MM.1S (cell line): ENCODE results near the gene CEACAM6.
"Not testable (repeated sequence)": the region's sequence is repeated elsewhere in the genome, so short reads cannot be mapped to it uniquely, and the experiment has no call there.

Source experiments
- DNase-seq: peaks from one replicate; pipeline ENCODE4 v3.0.0-alpha.2; 2015
- H2AFZ ChIP-seq: fragments of 300-600 bp; sonication (generic); 2 replicates; pipeline ENCODE4 v1.6.0; 2016; ENCODE audit warnings: antibody characterized with exemption, low read length
- H3F3A ChIP-seq: fragments of 300-600 bp; sonication (generic); 2 replicates; pipeline ENCODE4 v1.6.1; 2016; ENCODE audit warnings: mild to moderate bottlenecking, antibody characterized with exemption, low read length, moderate library complexity, mixed read lengths; ENCODE audit not compliant: insufficient read depth
- H3K27ac ChIP-seq: fragments of 300-600 bp; sonication (generic); 2 replicates; pipeline ENCODE4 v1.5.1; 2016; ENCODE audit warnings: mild to moderate bottlenecking, low read length
- H3K27me3 ChIP-seq: fragments of 300-600 bp; sonication (generic); replicated peaks from 2 replicates; pipeline ENCODE4 v1.6.0; 2016; ENCODE audit warnings: low read length; ENCODE audit not compliant: insufficient read depth
- H3K36me3 ChIP-seq: fragments of 300-600 bp; sonication (generic); replicated peaks from 2 replicates; pipeline ENCODE4 v1.6.1; 2016; ENCODE audit warnings: mild to moderate bottlenecking, low read length, mixed read lengths; ENCODE audit not compliant: insufficient read depth
- H3K4me1 ChIP-seq: fragments of 300-600 bp; sonication (generic); 2 replicates; pipeline ENCODE4 v1.6.1; 2016; ENCODE audit warnings: low read length, mixed read lengths
- H3K4me2 ChIP-seq: fragments of 300-600 bp; sonication (generic); 2 replicates; pipeline ENCODE4 v1.6.0; 2016; ENCODE audit warnings: low read depth, low read length
- H3K4me3 ChIP-seq: fragments of 300-600 bp; sonication (generic); 2 replicates; pipeline ENCODE4 v1.5.1; 2016; ENCODE audit warnings: low read length, mixed read lengths
- H3K79me2 ChIP-seq: fragments of 300-600 bp; sonication (generic); 2 replicates; pipeline ENCODE4 v1.6.1; 2016; ENCODE audit warnings: mixed run types, low read length, mixed read lengths
- H3K9ac ChIP-seq: fragments of 300-600 bp; sonication (generic); 2 replicates; pipeline ENCODE4 v1.6.1; 2016; ENCODE audit warnings: low read length, mixed read lengths
- H3K9me2 ChIP-seq: fragments of 300-600 bp; sonication (generic); replicated peaks from 2 replicates; pipeline ENCODE4 v1.6.1; 2016; ENCODE audit warnings: mild to moderate bottlenecking, low read length, mixed read lengths; ENCODE audit not compliant: insufficient read depth
- H3K9me3 ChIP-seq: fragments of 300-600 bp; sonication (generic); replicated peaks from 2 replicates; pipeline ENCODE4 v1.6.1; 2016; ENCODE audit warnings: mild to moderate bottlenecking, low read length, mixed read lengths; ENCODE audit not compliant: insufficient read depth
- H4K20me1 ChIP-seq: fragments of 300-600 bp; sonication (generic); 2 replicates; pipeline ENCODE4 v1.6.1; 2016; ENCODE audit warnings: mild to moderate bottlenecking, low read length, moderate library complexity, mixed read lengths; ENCODE audit not compliant: insufficient read depth
- CTCF ChIP-seq: fragments of 300-600 bp; sonication (generic); IDR thresholded peaks from 2 replicates; pipeline ENCODE4 v1.5.1; 2016; ENCODE audit warnings: antibody characterized with exemption, low read length, mixed read lengths
- EZH2 ChIP-seq: fragments of 300-600 bp; sonication (generic); optimal IDR thresholded peaks from 2 replicates; pipeline ENCODE3; 2017; ENCODE audit warnings: low read depth, mild to moderate bottlenecking, antibody characterized with exemption, low read length, mixed read lengths
- EZH2phosphoT487 ChIP-seq: fragments of 300-600 bp; sonication (generic); IDR thresholded peaks from 2 replicates; pipeline ENCODE4 v1.6.1; 2018; ENCODE audit warnings: antibody characterized with exemption, low read length

The CEACAM6 gene

GRCh38 chr19:41753936-41754529 is 1.3 kb upstream of the CEACAM6 start:
- Histone ChIP-seq H4K20me1 (no peaks in the 10 kb centered on the region), H3K9me3 (no peaks in the 10 kb centered on the region), H3K4me2 (no peak overlapping the region), H3K27ac (no peak overlapping the region), H3K9me2 (no peaks in the 10 kb centered on the region), H3K9ac (no peak overlapping the region), H3F3A (no peaks in the 10 kb centered on the region), H3K79me2 (no peaks in the 10 kb centered on the region), H3K27me3 (peaks cover 67% of the 10 kb centered on the region), H3K4me1 (no peaks in the 10 kb centered on the region), H3K4me3 (no peak overlapping the region), H2AFZ (no peak overlapping the region), H3K36me3 (no peaks in the 10 kb centered on the region)
- TF ChIP-seq CTCF, result peak; percentile 78
- TF ChIP-seq EZH2phosphoT487, result no peak
- no peak for TF ChIP-seq EZH2
- peak; percentile 60 for DNase-seq

DNA sequence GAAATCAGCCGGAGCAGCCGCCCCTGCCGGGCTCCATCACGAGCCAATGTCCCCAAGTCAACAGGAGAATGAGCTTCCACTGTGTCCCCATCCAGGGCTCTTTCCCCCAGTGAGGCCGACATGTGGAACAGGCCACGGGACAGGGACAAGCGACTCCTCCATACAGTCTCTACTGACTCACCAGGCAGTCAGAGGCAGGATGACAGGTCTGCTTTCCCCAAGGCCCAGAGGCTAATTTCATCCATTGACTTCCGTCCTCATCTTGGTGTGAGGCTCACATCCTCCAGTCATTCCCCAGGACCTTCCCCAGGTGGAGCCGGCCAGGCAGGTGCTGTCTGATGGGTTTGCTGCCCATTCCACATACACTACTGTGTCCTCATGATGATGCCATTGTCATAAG is 3.5 kb downstream of the CEACAM6 start:
- no peaks in the 10 kb centered on the region for H3K79me2 ChIP-seq
- no peak for DNase-seq

DNA sequence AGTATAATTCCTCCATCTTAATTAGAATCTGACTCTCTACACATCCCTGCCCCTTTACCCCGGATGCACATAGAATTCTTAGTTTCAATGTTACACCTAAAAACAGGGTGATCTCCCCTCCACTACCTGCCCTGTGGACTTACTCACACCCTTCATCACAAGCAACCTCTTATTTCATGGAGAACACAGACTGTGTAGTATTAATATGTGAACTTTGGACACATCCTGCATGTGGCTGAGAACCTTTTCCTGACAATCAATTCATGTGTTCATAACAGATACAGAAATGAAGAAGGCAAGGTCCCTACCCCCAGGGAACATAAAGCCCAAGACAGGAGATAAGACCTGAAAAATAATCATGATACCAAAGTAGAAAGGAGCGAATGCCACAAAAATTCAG is 11.8 kb downstream of the CEACAM6 start:
- Histone ChIP-seq H3K9ac (no peak overlapping the region), H2AFZ (no peak overlapping the region), H3K27ac (no peak overlapping the region), H3K9me3 (no peaks in the 10 kb centered on the region), H3K79me2 (no peaks in the 10 kb centered on the region), H3F3A (no peaks in the 10 kb centered on the region), H3K36me3 (no peaks in the 10 kb centered on the region), H4K20me1 (no peaks in the 10 kb centered on the region), H3K4me3 (no peak overlapping the region), H3K4me1 (no peaks in the 10 kb centered on the region), H3K9me2 (no peaks in the 10 kb centered on the region), H3K4me2 (no peak overlapping the region), H3K27me3 (peaks cover 88% of the 10 kb centered on the region)
- no peak for DNase-seq
- TF ChIP-seq EZH2phosphoT487, result no peak
- TF ChIP-seq EZH2, result no peak
- TF ChIP-seq CTCF, result no peak

More for the DNA sequence above, 3.5 kb downstream of the CEACAM6 start:
- Histone ChIP-seq H3F3A (no peaks in the 10 kb centered on the region), H3K4me1 (no peaks in the 10 kb centered on the region), H3K4me2 (no peak overlapping the region), H3K9ac (no peak overlapping the region), H3K9me2 (no peaks in the 10 kb centered on the region), H2AFZ (no peak overlapping the region), H3K27ac (no peak overlapping the region), H4K20me1 (no peaks in the 10 kb centered on the region), H3K9me3 (no peaks in the 10 kb centered on the region), H3K36me3 (no peaks in the 10 kb centered on the region), H3K4me3 (no peak overlapping the region), H3K27me3 (peaks cover 86% of the 10 kb centered on the region)
- TF ChIP-seq EZH2 (no peak), EZH2phosphoT487 (no peak), CTCF (no peak)

GRCh38 chr19:41768105-41768504 is 12.8 kb downstream of the CEACAM6 start:
- H4K20me1 ChIP-seq, DNase-seq, H3K4me3 ChIP-seq, H3K4me2 ChIP-seq, H3K27ac ChIP-seq, H3K9me2 ChIP-seq, H2AFZ ChIP-seq, H3K79me2 ChIP-seq, H3K36me3 ChIP-seq, H3K4me1 ChIP-seq, H3K9me3 ChIP-seq, H3K9ac ChIP-seq, H3F3A ChIP-seq: not testable (repeated sequence)
- peaks cover 89% of the 10 kb centered on the region for H3K27me3 ChIP-seq
